ENCODE measurements around the gene HIF1AN.

DNA sequence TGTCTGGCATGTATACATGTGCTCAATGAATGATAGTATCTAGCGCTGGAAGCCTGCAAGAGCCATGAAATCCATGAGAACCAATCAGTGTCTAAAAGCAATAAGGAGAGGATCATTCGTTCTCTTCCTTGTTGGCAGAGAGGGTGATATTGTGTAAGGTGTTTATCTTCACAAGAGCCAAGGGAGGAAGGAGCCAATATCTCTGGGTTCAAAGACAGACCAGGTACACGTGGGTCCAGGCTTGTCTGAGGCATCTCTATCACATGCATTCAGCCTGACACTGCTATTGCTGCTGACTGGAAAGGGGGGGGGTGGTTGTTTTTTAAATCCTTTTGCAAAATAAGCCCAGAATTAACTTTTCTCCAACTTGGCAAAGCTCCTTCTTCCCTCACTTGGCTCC, 20.1 kb upstream of the HIF1AN start:
- TF ChIP-seq POLR2A (IDR thresholded peaks at IDR 0.05) (no peak), CTCF (IDR thresholded peaks at IDR 0.05) (no peak)

Measured in breast epithelium (tissue), 3 donors.